Suprapubic skin (tissue), 4 donors: ENCODE results near the gene SH3PXD2B.

Source experiments
- CTCF ChIP-seq, 2 donors: fragments of 200-600 bp in 1 of 2; fragments of 450-650 bp in 1 of 2; sonication (generic) in 1 of 2; IDR thresholded peaks; one replicate each; pipeline ENCODE4 v1.5.1; 2016 to 2019; ENCODE audit warnings: antibody characterized with exemption in 2 of 2, mild to moderate bottlenecking in 1 of 2, moderate library complexity in 1 of 2
- EP300 ChIP-seq: sonication (generic); formaldehyde crosslinking; IDR thresholded peaks from one replicate; pipeline ENCODE4 v1.6.1; 2017; ENCODE audit warnings: antibody characterized with exemption
- POLR2A ChIP-seq, 2 donors: fragments of 450-650 bp; IDR thresholded peaks; one replicate each; pipeline ENCODE4 v1.6.1; 2017; ENCODE audit warnings: antibody characterized with exemption in 2 of 2, mild to moderate bottlenecking in 2 of 2, moderate library complexity in 2 of 2
- POLR2AphosphoS5 ChIP-seq, 3 donors: sonication (generic); formaldehyde crosslinking; IDR thresholded peaks; one replicate each; pipeline ENCODE4 v1.6.1; 2017; ENCODE audit warnings: antibody characterized with exemption in 3 of 3

- TF ChIP-seq CTCF (IDR thresholded peaks at IDR 0.05) (no peak), POLR2A (IDR thresholded peaks at IDR 0.05) (no peak), POLR2AphosphoS5 (IDR thresholded peaks at IDR 0.05) (no peak), EP300 (no peak)
These were observed 84.1 kb downstream of the SH3PXD2B start for GRCh38 chr5:172370237-172370640.
